Thoracic aorta (tissue), 2 donors: ENCODE measurements around the gene IL3. TPM values are rescaled to one million over a fixed set of nuclear protein-coding genes. Genes with fewer than 3 reads are reported as not detected.

Experiments used
- ATAC-seq: fragments of 150-250 bp; one replicate; pipeline ENCODE4 v1.8.0; 2017; ENCODE audit warnings: low read depth; ENCODE audit not compliant: insufficient number of reproducible peaks, low FRiP score
- DNase-seq: peaks from one replicate; pipeline ENCODE4 v3.0.0-alpha.2; 2020; ENCODE audit warnings: low spot score
- H3K27ac ChIP-seq, 2 donors: fragments of 200-600 bp; sonication (generic); 1 replicate in 1 of 2; 2 replicates in 1 of 2; pipeline ENCODE4 v1.5.1; 2016; ENCODE audit warnings: mild to moderate bottlenecking in 2 of 2, moderate library complexity in 2 of 2
- H3K27me3 ChIP-seq: fragments of 200-600 bp; sonication (generic); replicated peaks from 2 replicates; pipeline ENCODE4 v1.6.0; 2016; ENCODE audit warnings: mild to moderate bottlenecking; ENCODE audit not compliant: insufficient read depth
- H3K36me3 ChIP-seq: fragments of 200-600 bp; sonication (generic); one replicate; pipeline ENCODE4 v1.5.1; 2016
- H3K4me1 ChIP-seq, 2 donors: fragments of 200-600 bp; sonication (generic); 1 replicate in 1 of 2; 2 replicates in 1 of 2; pipeline versions ENCODE4 v1.5.1 to v1.6.0; 2016; ENCODE audit warnings: low read depth in 2 of 2, mild to moderate bottlenecking in 1 of 2; ENCODE audit not compliant: control insufficient read depth in 1 of 2
- H3K4me3 ChIP-seq: fragments of 200-600 bp; sonication (generic); 2 replicates; pipeline ENCODE4 v1.5.1; 2016; ENCODE audit warnings: mild to moderate bottlenecking
- H3K9me3 ChIP-seq: fragments of 200-600 bp; sonication (generic); 2 replicates; pipeline ENCODE4 v1.5.1; 2016
- CTCF ChIP-seq: fragments of 200-600 bp; sonication (generic); IDR thresholded peaks from one replicate; pipeline ENCODE4 v1.5.1; 2019; ENCODE audit warnings: antibody characterized with exemption
- total RNA-seq, 2 donors: library from RNA; depleted of rRNA; stranded (reverse); fragments of >200 nt; gene quantifications; one replicate each; pipeline versions ENCODE4 v1.1.0 to v1.2.3, GENCODE V29; 2016

Gene IL3
- total RNA-seq, 2 donors from 2014 or later, result not detected

GRCh38 chr5:132112111-132112510, 51.7 kb downstream of the IL3 start:
- no peak for DNase-seq
- Histone ChIP-seq H3K36me3 (no peaks in the 10 kb centered on the region), H3K4me1 (no peaks in the 10 kb centered on the region), H3K27me3 (no peaks in the 10 kb centered on the region), H3K9me3 (peaks cover 10% of the 10 kb centered on the region), H3K27ac (no peak overlapping the region), H3K4me3 (no peak overlapping the region)
- TF ChIP-seq CTCF, result no peak
- no peak for ATAC-seq

Other genes with a start within 250 kb of the IL3 start
- not detected for gene MEIKIN, start 115.0 kb upstream of the IL3 start, total RNA-seq
- 1 to 10 TPM; 1.6 TPM for gene ACSL6, start 49.0 kb upstream of the IL3 start, total RNA-seq
- gene CSF2, start 13.1 kb downstream of the IL3 start, total RNA-seq, result not detected
- 10 to 100 TPM; 31.3 to 47.7 TPM for gene P4HA2, start 167.2 kb downstream of the IL3 start, total RNA-seq
- 10 to 100 TPM; 50.6 to 81.0 TPM for gene PDLIM4, start 197.0 kb downstream of the IL3 start, total RNA-seq
- gene SLC22A4, start 233.7 kb downstream of the IL3 start, total RNA-seq, result 1 to 10 TPM in 1 of 2 donors, under 1 TPM in 1; 0.14 to 2.1 TPM